H9 (cell line): ENCODE results near the gene KRTAP20-2. TPM values are rescaled to one million over a fixed set of nuclear protein-coding genes. Genes with fewer than 3 reads are reported as not detected.

Source experiments
- DNase-seq: peaks from one replicate; pipeline ENCODE4 v3.0.0-alpha.2; 2017
- H2AFZ ChIP-seq: one replicate; pipeline ENCODE4 v1.6.1; 2013; ENCODE audit warnings: mild to moderate bottlenecking, low read length, control low read depth, moderate library complexity
- H2AK5ac ChIP-seq: 2 replicates; pipeline ENCODE4 v1.6.1; 2013; ENCODE audit warnings: low read length, control low read depth, mixed read lengths; ENCODE audit not compliant: insufficient read length
- H2BK120ac ChIP-seq: one replicate; pipeline ENCODE4 v1.6.1; 2013; ENCODE audit warnings: low read depth, mild to moderate bottlenecking, low read length, control low read depth, inconsistent platforms; ENCODE audit not compliant: poor library complexity, severe bottlenecking
- H2BK12ac ChIP-seq: 2 replicates; pipeline ENCODE4 v1.6.1; 2013; ENCODE audit warnings: low read length, control low read depth, mixed read lengths, low read depth; ENCODE audit not compliant: insufficient read length
- H2BK15ac ChIP-seq: 2 replicates; pipeline ENCODE4 v1.6.1; 2013; ENCODE audit warnings: low read depth, low read length, control low read depth
- H2BK20ac ChIP-seq: one replicate; pipeline ENCODE4 v1.6.1; 2013; ENCODE audit warnings: low read depth, mild to moderate bottlenecking, low read length, control low read depth, inconsistent platforms; ENCODE audit not compliant: poor library complexity, severe bottlenecking
- H2BK5ac ChIP-seq: 2 replicates; pipeline ENCODE4 v1.6.1; 2013; ENCODE audit warnings: low read length, control low read depth, mixed read lengths; ENCODE audit not compliant: insufficient read length
- H3K14ac ChIP-seq: 2 replicates; pipeline ENCODE4 v1.6.1; 2013; ENCODE audit warnings: low read length, control low read depth; ENCODE audit not compliant: insufficient read depth
- H3K18ac ChIP-seq: 2 replicates; pipeline ENCODE4 v1.6.1; 2013; ENCODE audit warnings: low read depth, mild to moderate bottlenecking, mixed read lengths, low read length, control low read depth; ENCODE audit not compliant: insufficient read length
- H3K23ac ChIP-seq: 2 replicates; pipeline ENCODE4 v1.6.1; 2013; ENCODE audit warnings: low read length, control low read depth, mixed read lengths, low read depth; ENCODE audit not compliant: insufficient read length
- H3K23me2 ChIP-seq: 2 replicates; pipeline ENCODE4 v1.6.1; 2013; ENCODE audit warnings: low read depth, mild to moderate bottlenecking, mixed read lengths, low read length, control low read depth; ENCODE audit not compliant: insufficient read length, poor library complexity, severe bottlenecking
- H3K27ac ChIP-seq: 2 replicates; pipeline ENCODE4 v1.5.1; 2013; ENCODE audit warnings: low read length, control low read depth, mixed read lengths, low read depth; ENCODE audit not compliant: insufficient read length
- H3K27me3 ChIP-seq: 2 replicates; pipeline ENCODE4 v1.6.1; 2013; ENCODE audit warnings: low read length, control low read depth, inconsistent platforms; ENCODE audit not compliant: insufficient read depth
- H3K4ac ChIP-seq: 2 replicates; pipeline ENCODE4 v1.6.1; 2013; ENCODE audit warnings: low read depth, mild to moderate bottlenecking, control low read depth, inconsistent platforms, low read length, moderate library complexity
- H3K4me1 ChIP-seq: 2 replicates; pipeline ENCODE4 v1.6.1; 2013; ENCODE audit warnings: low read length, control low read depth, inconsistent platforms; ENCODE audit not compliant: insufficient read depth
- H3K4me2 ChIP-seq: 2 replicates; pipeline ENCODE4 v1.6.1; 2013; ENCODE audit warnings: low read length, control low read depth, mixed read lengths; ENCODE audit not compliant: insufficient read length, insufficient read depth
- H3K56ac ChIP-seq: 2 replicates; pipeline ENCODE4 v1.6.1; 2013; ENCODE audit warnings: low read depth, mild to moderate bottlenecking, mixed read lengths, low read length, control low read depth; ENCODE audit not compliant: insufficient read length
- H3K79me1 ChIP-seq: 2 replicates; pipeline ENCODE4 v1.6.1; 2013; ENCODE audit warnings: low read depth, mild to moderate bottlenecking, moderate library complexity, low read length, control low read depth, inconsistent platforms; ENCODE audit not compliant: insufficient read depth, poor library complexity, severe bottlenecking
- H3K79me2 ChIP-seq: 2 replicates; pipeline ENCODE4 v1.6.1; 2013; ENCODE audit warnings: low read length, control low read depth, inconsistent platforms; ENCODE audit not compliant: insufficient read depth
- H3K9ac ChIP-seq: 2 replicates; pipeline ENCODE4 v1.6.1; 2013; ENCODE audit warnings: low read length, control low read depth, mixed read lengths; ENCODE audit not compliant: insufficient read length; ENCODE audit errors: extremely low read depth
- H3K9me3 ChIP-seq: one replicate; pipeline ENCODE4 v1.6.1; 2013; ENCODE audit warnings: low read depth, low read length, inconsistent platforms; ENCODE audit not compliant: control insufficient read depth
- H3T11ph ChIP-seq: one replicate; pipeline ENCODE4 v1.6.1; 2013; ENCODE audit warnings: mild to moderate bottlenecking, low read length, control low read depth, inconsistent platforms
- H4K20me1 ChIP-seq: one replicate; pipeline ENCODE4 v1.6.1; 2013; ENCODE audit not compliant: control insufficient read depth, insufficient read length, insufficient read depth
- H4K5ac ChIP-seq: 2 replicates; pipeline ENCODE4 v1.6.1; 2013; ENCODE audit warnings: low read depth, mild to moderate bottlenecking, mixed read lengths, low read length, control low read depth; ENCODE audit not compliant: insufficient read length
- H4K8ac ChIP-seq: replicated peaks from 2 replicates; pipeline ENCODE4 v1.6.1; 2013; ENCODE audit warnings: low read length, control low read depth, mixed read lengths, low read depth; ENCODE audit not compliant: insufficient read length
- H4K91ac ChIP-seq: 2 replicates; pipeline ENCODE4 v1.6.1; 2013; ENCODE audit warnings: low read depth, mild to moderate bottlenecking, moderate library complexity, mixed read lengths, low read length, control low read depth; ENCODE audit not compliant: insufficient read length
- H3K27ac Mint-ChIP-seq, 3 experiments: 2 replicates in 2 of 3; 3 replicates in 1 of 3; pipeline ENCODE4 v1.8.0; 2020 to 2021; ENCODE audit warnings: mixed read lengths in 3 of 3, mild to moderate bottlenecking in 1 of 3, moderate library complexity in 1 of 3
- H3K27me3 Mint-ChIP-seq: 2 replicates; pipeline ENCODE4 v1.8.0; 2021; ENCODE audit warnings: low read depth, mild to moderate bottlenecking, moderate library complexity, mixed read lengths
- H3K36me3 Mint-ChIP-seq, 3 experiments: 2 replicates in 2 of 3; 3 replicates in 1 of 3; pipeline ENCODE4 v1.8.0; 2020 to 2021; ENCODE audit warnings: low read depth in 3 of 3, mixed read lengths in 3 of 3; ENCODE audit not compliant: insufficient read depth in 1 of 3
- H3K4me1 Mint-ChIP-seq, 2 experiments: 2 replicates each; pipeline ENCODE4 v1.8.0; 2020; ENCODE audit warnings: mixed read lengths in 2 of 2
- H3K4me3 Mint-ChIP-seq, 2 experiments: 2 replicates in 1 of 2; 3 replicates in 1 of 2; pipeline ENCODE4 v1.8.0; 2020 to 2021; ENCODE audit warnings: mild to moderate bottlenecking in 2 of 2, mixed read lengths in 2 of 2, moderate library complexity in 1 of 2
- H3K9me3 Mint-ChIP-seq, 2 experiments: 2 replicates in 1 of 2; 3 replicates in 1 of 2; pipeline ENCODE4 v1.8.0; 2020; ENCODE audit warnings: mild to moderate bottlenecking in 2 of 2, mixed read lengths in 2 of 2, moderate library complexity in 1 of 2
- CTCF ChIP-seq: fragments of 200-600 bp; sonication (generic); conservative IDR thresholded peaks from 3 replicates; pipeline ENCODE4 v1.8.0; 2021; ENCODE audit warnings: antibody characterized with exemption, mild to moderate bottlenecking
- total RNA-seq: library from RNA; stranded (reverse); gene quantifications from 2 replicates; pipeline ENCODE4 v1.2.1, GENCODE V29; 2021

KRTAP20-2 gene
- total RNA-seq, 1 experiment from 2014 or later, result not detected

- Histone ChIP-seq H2BK20ac (no peak overlapping the region), H2BK5ac (no peak overlapping the region), H2BK15ac (no peak overlapping the region), H3K27me3 (no peaks in the 10 kb centered on the region), H3K79me1 (no peaks in the 10 kb centered on the region), H3K14ac (no peak overlapping the region), H3K4ac (no peak overlapping the region), H2AFZ (no peak overlapping the region), H4K5ac (no peak overlapping the region), H3K9me3 (no peaks in the 10 kb centered on the region), H3K79me2 (no peaks in the 10 kb centered on the region), H3T11ph (no peak overlapping the region), H3K4me1 (no peaks in the 10 kb centered on the region), H3K18ac (no peak overlapping the region), H4K20me1 (no peaks in the 10 kb centered on the region), H3K9ac (no peak overlapping the region), H3K23me2 (no peaks in the 10 kb centered on the region), H2AK5ac (no peak overlapping the region), H3K27ac (no peak overlapping the region), H2BK12ac (no peak overlapping the region), H3K56ac (no peak overlapping the region), H3K4me2 (no peak overlapping the region), H4K8ac (no peak overlapping the region), H3K23ac (no peak overlapping the region), H4K91ac (no peak overlapping the region), H2BK120ac (no peak overlapping the region)
- Mint-ChIP-seq H3K27me3 (no peaks in the 10 kb centered on the region), H3K27ac (no peak overlapping the region), H3K4me3 (no peak overlapping the region), H3K4me1 (no peaks in the 10 kb centered on the region), H3K36me3 (peaks cover 0 to 16% (median 0%) of the 10 kb centered on the region in 3 experiments; a peak in 1 of 7 replicates), H3K9me3 (peaks cover 0 to 23% of the 10 kb centered on the region in 2 experiments; a peak in 1 of 5 replicates)
- no peak for DNase-seq
- TF ChIP-seq CTCF, result no peak
These were observed 41.7 kb downstream of the KRTAP20-2 start for GRCh38 chr21:30676737-30677136.
